Medulla oblongata (tissue), 1 donor: ENCODE data around the gene WFDC6.
"Not testable (repeated sequence)": the region's sequence is repeated elsewhere in the genome, so short reads cannot be mapped to it uniquely, and the experiment has no call there.

Experiments
- DNase-seq: peaks from one replicate; pipeline ENCODE4 v3.0.0-alpha.2; 2015; ENCODE audit errors: extremely low spot score

Gene WFDC6

DNA sequence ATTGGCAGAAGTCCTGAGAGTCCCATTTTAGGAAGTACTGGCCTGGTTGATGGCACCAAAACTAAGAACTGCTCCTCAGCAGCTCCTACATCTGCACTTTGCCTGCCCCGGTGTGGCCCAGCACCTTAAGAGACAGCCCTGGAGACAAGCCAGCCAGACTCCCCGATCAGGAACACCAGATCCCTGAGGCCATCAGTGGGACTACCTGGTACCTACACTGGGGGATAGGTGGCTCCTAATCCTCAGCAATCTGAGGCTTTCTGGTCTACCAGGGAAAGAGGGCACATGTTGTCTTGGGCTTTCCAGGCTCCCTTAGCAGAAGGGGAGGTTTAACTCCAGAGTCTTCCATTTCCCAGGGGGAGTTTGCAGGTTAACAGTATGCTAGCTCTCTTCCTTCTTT is at the start of gene WFDC6:
WFDC6 (minus strand) TSS at position 101 of the 400 bp plus-strand sequence; CDS start at position 26, 75 bp downstream.
- no peak for DNase-seq

- no peak for DNase-seq
Measured at GRCh38 chr20:45588800-45589199, 49.5 kb upstream of the WFDC6 start.

- DNase-seq = not testable (repeated sequence)
Measured at GRCh38 chr20:45585986-45586385, 46.7 kb upstream of the WFDC6 start.

GRCh38 chr20:45584294-45584693 is 45.0 kb upstream of the WFDC6 start:
- not testable (repeated sequence) for DNase-seq

GRCh38 chr20:45583502-45583901 is 44.2 kb upstream of the WFDC6 start:
- no peak for DNase-seq

DNA sequence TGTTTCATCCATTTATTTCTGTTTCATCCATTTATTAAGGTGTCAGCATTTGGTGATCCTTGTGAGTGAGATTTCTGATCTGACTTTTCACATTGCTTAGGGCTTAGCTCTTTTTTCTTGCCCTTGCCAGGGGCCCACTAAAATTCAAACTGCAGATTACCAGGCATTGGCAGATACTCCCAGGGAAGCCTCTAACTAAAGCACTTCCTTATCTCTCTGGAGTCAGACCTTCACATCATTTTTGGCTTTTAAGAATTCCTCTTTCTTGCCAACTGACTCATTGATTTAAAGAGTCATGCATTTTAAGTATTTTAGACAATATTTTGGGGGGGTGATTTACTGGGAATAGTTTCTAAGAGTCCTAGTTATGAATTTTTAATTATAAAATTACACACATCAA is 42.4 kb upstream of the WFDC6 start:
- DNase-seq = no peak

GRCh38 chr20:45579184-45579583 is 39.9 kb upstream of the WFDC6 start, which contains the start of gene WFDC8:
TSS of gene WFDC8 (minus strand) at chr20:45579284. CDS start at chr20:45579247, 37 bp downstream.
- no peak for DNase-seq

GRCh38 chr20:45578231-45578630 is 38.9 kb upstream of the WFDC6 start:
- DNase-seq = no peak

GRCh38 chr20:45576995-45577394 is 37.7 kb upstream of the WFDC6 start:
- DNase-seq = no peak

GRCh38 chr20:45575931-45576330 is 36.6 kb upstream of the WFDC6 start:
- no peak for DNase-seq

DNA sequence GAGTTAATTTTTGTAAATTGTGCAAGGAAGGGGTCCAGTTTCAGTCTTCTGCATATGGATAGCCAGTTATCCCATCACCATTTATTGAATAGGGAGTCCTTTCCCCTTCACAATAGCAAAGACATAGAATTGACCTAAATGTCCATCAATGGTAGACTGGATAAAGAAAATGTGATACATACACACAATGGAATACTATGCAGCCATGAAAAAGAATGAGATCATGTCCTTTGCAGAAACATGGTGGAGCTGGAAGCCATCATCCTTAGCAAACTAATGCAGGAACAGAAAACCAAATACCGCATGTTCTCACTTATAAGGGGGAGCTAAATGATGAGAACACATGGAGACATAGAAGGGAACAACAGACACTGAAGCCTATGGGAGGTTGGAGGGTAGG is 30.4 kb upstream of the WFDC6 start:
- DNase-seq = not testable (repeated sequence)

DNA sequence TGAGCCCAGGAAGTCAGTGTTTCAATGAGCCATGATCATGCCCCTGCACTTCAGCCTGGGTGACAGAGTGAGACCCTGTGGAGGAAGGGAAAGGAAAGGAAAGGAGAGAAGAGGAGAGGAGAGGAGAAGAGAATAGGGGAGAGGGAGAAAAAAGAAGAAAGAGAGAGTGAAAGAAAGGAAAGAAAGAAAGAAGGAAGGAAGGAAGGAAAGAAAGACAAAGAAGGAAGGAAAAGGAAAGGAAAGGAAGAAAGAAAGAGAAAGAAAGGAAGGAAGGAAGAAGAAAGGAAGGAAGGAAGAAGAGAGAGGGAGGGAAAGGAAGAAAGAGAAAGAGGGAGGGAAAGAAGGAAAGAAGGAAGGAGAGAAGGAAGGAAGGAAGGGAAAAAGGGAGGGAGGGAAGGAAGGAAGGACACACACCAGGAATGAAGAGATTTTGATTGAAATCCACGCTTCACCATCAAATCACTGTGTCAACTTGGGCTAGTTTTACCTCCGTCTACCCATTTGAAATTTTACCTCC is 25.5 kb upstream of the WFDC6 start:
- no peak for DNase-seq

DNA sequence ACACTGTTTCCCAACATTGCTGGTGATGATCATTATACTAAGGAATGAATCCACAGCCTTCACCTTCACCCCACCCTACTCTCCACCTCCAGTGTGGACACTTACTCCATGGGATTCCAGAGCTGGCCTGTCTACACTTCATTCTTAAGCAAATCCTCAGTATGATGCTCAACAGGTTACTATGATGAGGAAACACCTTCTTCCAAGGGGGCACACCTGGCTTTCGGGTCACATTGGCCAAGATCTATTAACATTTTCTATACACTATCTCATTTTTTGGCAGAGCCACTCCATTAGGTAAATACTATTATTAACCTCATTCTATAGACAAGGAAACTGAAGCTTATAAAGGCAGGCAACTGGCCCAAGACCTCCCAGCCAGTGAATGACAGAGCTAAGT is 15.9 kb upstream of the WFDC6 start:
- no peak for DNase-seq

GRCh38 chr20:45552456-45552855 is 13.2 kb upstream of the WFDC6 start:
- DNase-seq = no peak

DNA sequence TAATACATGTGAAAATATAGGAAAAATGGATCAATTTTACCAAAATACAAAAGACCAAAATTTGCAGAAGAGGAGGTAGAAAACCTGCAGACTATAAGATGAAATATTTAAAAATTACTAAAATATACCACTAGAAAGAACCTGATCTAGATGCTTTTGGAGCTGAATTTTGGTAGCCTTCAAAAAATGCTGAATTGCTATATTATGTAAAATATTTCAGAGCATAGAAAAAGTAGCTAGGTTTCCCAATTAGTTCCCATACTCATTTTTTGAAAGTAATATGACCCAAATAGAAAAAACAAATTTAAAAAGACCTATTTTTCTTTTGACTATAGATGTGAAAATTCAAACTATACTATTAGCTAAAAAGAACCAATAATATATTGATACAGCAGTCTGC is 11.5 kb upstream of the WFDC6 start:
- no peak for DNase-seq

GRCh38 chr20:45548410-45548809 is 9.1 kb upstream of the WFDC6 start:
- DNase-seq = no peak

DNA sequence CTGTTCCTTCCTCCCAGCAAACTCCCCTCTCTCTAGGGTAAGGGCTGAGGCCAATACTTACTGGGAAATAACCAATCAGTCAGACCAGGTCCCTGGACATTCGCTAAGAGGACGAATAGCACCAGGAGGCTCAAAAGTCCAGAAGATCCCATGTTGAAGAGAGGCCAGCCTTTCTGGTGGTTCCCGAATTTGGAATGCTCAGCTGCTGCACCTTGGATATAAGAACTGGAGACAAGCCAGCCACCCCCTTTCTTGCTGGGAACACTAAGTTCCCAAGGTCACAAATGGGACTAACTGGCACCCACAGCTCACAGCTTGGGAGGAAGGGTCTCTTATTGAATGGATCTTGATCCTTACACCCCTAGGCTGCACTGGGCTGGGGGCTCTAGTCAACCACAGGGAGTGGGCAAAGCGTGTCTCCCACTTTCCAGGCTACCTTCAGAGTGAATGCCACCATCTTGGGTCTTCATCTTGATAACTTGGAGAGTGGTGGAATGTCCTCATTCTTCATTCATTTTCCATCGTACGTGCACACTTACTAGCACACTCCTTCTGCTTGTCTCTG is 8.0 kb upstream of the WFDC6 start, which contains the start of gene EPPIN:
EPPIN (minus strand) TSS at position 196 of the 565 bp plus-strand sequence; CDS start at position 152, 44 bp downstream.
- DNase-seq = no peak

GRCh38 chr20:45545754-45546453 is 6.6 kb upstream of the WFDC6 start:
- DNase-seq = peak; percentile 38

GRCh38 chr20:45545351-45545750 is 6.1 kb upstream of the WFDC6 start:
- no peak for DNase-seq

DNA sequence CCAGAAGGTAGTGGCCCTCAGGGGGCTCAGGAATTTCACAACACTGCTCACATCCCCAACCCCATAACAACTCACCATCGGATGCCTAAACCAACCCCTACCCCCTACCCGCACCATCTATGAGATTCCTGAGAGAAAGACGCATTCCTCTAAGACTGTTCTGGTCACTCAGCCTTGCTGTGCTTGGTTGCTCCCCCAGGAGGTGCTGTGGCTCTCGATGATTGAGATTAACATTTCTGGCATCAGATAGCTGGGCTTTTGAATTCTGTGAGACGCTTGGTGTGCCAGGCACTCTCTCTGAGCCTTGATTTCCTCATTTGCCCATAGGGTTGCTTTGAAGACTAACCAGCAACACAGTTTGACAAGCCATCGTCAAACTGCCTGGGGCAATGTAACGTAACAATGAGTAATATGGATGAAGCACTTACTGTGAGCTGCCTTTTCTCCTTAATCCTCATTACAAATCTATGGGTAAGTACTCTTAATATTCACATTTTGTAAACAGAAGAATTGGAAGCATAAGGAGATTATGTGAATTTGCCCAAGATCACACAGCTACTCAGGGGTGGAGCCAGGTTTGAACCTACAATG is 978 bp downstream of the WFDC6 start:
- no peak for DNase-seq

- DNase-seq = no peak
Measured at GRCh38 chr20:45527294-45527693, 12.0 kb downstream of the WFDC6 start.

- DNase-seq = no peak
Measured at GRCh38 chr20:45523821-45524220, 15.5 kb downstream of the WFDC6 start.

DNA sequence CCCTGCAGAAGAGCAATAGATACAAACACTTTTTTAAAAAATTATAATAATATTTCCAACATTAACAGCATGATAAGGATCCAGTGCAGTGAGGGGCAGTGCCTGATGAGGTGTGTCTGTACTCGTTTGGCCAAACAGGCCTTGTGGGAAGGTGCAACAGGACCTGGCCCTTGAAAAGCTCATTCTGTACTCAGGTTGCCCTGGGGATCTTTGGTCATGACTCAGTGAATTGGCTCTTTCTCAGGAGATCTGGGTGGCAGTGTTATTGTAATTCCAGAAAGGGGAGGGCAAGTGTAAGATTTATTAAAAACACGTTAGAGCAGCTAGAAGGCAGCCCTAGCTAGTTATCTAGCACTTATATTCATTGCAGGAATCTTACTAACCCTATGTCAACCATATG is 21.0 kb downstream of the WFDC6 start:
- no peak for DNase-seq
